ENCODE data around the gene UBXN10.

The UBXN10 gene

DNA sequence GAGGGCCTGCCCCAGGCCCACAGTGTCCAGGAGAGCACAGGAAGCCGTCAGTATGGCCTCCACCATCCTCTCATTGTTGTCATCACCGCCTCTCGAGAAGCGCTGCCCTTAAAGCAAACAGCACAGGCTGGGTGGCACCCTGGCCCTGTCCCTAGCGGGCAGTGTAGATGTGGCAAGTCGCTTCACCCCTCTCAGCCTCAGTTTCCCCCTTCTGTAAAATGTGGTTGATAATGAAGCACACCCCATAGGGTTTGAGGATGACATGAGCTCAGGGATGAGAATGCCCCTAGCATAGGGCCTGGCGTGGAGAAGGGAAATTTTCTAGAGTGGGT is 33.3 kb upstream of the UBXN10 start:
- DNase-seq: no peak

DNA sequence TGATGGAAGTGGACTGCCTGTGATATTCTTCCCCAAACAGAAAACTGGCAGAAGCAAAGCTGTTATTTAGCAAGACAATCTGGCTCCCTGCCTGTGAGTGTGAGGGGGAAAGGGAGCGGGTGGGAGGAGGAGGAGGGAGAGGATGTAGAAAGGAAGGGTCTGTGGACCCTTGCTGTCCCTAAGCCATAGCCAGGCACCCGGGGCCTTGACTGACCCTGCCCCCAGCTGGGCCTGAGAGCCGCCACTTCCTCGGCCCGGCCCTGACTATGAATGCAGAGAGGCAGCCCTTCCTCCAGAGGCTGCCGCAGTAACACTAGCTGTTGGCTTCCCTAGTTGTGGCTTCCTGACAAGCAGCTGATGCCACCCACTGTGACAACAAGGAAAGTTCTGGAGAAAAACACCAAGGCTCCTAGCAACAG is 32.9 kb upstream of the UBXN10 start:
- DNase-seq: no peak

- DNase-seq: no peak
Measured at GRCh38 chr1:20154301-20154831, 31.5 kb upstream of the UBXN10 start.

DNA sequence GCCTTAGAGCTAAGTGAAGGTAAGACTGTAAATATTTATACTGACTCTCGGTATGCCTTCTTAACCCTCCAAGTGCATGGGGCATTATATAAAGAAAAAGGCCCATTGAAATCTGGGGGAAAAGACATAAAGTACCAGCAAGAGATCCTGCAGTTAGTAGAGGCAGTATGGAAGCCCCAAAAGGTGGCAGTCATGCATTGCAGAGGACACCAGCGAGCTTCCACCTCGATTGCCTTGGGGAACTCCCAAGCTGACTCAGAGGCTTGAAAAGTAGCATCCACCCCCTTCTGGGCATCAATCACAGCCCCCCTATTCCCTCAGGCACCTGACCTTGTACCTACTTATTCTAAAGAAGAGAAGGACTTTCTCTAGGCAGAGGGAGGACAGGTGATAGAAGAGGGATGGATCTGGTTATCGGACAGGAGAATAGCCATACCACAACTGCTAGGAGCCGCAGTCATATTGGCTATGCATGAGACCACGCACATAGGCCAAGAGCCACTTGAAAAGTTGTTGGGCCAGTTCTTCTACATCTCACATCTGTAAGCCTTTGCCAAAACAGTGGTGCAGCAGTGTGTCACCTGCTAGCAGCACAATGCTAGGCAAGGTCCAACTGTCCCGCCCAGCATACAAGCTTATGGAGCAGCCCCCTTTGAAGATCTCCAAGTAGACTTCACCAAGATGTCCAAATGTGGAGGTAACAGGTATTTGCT is 27.4 kb upstream of the UBXN10 start:
- DNase-seq: no peak

DNA sequence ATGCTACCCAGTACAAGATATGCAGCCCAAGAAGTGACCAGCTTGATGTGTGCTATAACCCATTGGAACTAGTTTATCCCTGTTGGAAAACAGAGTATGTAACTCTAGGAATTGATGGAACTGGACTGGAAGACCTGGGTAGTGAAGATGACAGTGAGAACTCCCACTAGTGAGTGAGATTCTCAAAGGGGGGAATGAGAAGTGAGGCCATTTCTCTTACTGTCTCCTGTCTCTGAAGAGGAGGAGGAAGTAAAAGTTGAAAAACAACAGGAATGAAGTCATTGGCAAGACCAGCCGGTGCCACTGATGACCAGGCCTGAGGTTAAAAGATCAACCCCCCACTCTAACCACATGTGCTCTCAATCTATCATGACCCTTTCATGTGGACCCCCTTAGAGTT is 25.9 kb upstream of the UBXN10 start:
- no peak for DNase-seq

DNA sequence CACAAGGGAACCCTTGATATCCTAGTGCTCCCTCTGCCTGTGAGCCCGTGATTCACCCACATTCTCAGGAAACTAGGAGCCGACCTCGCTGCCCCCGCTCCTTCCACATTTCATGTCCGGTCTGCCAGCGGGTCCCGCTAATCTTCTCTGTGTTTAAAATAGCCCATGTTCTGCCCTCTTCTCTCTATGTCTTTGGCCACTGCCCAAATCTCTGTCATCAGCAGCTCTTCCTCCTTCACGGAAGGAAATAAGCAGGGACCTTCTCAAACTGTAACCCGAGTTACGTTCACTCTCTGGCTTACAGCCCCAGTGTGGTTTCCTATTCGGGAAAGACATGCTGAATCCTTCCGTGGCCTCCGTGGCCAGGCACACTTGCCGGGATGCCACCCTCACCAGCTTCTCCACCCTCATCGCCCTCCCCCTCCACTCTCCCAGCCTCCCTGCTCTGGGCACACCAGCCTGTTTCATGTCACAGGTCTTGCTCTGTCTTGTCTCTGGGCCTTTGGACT is 21.1 kb upstream of the UBXN10 start:
- DNase-seq: no peak

- DNase-seq: no peak
Measured at GRCh38 chr1:20165522-20165951, 20.4 kb upstream of the UBXN10 start.

- no peak for DNase-seq
Measured at GRCh38 chr1:20166051-20166450, 19.8 kb upstream of the UBXN10 start.

GRCh38 chr1:20167126-20167525 is 18.8 kb upstream of the UBXN10 start:
- DNase-seq: no peak

DNA sequence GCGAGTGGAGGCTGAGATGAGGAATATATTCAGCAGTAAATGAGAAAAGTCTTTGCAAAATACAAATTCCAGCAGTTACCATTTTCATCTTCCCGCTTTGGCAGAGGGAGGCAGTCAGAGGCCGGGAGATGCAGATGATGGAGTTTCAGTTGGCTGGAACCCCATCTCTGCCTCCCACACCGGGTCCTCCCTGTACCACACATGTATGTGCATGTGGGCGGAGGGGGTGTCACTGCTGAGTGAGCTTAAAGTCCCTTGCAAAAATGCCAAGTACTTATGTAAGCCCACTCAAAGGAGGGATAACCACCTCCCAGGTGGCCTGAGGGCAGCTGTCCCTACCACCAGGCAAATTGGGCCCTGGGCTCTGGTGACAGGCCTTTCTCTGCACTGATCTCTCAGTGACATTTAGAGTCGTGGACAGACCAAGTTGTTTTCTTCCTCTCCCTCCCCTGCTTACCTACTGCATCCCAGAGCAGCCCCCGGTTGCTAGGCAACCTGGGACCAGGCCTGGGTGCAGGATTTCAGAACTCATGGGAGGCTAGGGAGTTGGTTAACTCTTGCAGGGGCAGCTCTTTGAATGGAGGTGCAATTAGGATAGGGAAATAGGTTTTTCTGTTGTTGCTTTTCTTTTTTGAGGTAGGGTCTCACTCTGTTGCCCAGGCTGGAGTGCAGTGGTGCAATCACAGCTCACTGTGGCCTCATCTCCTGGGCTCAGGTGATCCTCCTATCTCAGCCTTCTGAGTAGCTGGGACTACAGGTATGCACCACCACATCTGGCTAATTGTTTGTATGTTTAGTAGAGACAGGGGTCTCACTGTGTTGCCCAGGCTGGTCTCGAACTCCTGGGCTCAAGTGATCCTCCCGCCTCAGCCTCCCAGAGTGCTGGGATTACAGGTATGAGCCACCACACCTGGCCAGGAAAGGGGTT is 17.1 kb upstream of the UBXN10 start:
- DNase-seq: no peak

- no peak for DNase-seq
Measured at GRCh38 chr1:20169932-20170331, 16.0 kb upstream of the UBXN10 start.

DNA sequence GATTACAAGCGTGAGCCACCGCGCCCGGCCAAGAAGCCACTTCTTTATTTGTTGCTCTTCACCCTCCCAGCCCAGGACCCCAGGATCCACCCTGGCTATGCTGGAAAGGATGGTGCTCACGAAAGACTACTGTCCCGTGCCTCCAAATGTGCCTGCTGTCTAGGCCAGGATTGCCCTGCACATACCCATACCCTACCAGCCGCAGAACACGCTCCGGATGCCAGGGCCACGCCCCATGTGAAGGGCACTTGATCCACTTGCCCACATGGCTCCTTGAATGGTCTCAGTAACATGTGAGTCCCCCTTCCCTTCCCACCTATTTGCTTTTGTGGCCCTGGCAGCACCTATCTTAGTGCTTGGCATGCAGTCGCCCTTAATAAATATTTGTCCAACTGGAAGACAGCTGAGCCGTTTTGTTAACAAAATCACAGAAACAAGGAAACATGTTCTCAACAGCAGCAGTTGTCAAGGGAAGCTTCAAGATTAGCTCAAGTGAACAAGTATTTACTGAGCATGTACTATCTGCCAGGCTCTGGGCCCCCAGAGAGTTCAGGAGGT is 13.8 kb upstream of the UBXN10 start:
- no peak for DNase-seq

- no peak for DNase-seq
Measured at GRCh38 chr1:20174937-20175666, 10.8 kb upstream of the UBXN10 start.

DNA sequence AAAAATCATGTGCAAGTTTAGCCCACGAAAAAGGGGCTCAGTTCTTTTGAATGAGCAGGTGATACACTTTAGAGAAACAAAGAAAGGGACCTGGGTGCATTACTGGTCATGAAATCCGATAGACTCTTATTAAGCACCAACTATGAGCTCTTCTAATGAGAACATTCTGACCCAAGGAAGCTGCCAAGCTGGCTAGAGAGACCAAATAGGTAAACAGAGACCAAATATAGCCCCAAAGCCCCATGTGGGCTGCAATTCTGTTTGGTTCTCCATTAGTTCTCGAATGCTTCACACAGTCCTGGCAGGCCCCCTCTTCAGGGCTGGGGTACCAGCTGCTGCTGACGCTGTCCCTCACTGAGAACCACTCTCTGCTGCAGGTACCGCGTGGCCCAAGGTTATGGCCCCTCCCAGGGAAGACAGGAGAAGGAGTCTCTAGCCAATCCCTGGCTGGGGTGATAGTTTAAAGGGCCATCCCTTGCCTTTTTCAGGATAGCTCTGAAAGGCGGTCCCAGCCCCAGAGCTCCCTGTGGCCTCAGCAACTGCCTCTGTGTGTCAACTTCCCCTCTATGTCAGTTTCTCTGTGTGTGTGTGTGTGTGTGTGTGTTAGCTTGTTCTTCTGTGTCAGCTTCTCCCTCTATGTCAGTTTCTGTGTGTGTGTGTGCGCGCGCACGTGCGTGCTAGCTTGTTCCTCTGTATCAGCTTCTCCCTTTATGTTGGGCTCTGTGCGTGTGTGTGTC is 7.1 kb upstream of the UBXN10 start:
- no peak for DNase-seq

DNA sequence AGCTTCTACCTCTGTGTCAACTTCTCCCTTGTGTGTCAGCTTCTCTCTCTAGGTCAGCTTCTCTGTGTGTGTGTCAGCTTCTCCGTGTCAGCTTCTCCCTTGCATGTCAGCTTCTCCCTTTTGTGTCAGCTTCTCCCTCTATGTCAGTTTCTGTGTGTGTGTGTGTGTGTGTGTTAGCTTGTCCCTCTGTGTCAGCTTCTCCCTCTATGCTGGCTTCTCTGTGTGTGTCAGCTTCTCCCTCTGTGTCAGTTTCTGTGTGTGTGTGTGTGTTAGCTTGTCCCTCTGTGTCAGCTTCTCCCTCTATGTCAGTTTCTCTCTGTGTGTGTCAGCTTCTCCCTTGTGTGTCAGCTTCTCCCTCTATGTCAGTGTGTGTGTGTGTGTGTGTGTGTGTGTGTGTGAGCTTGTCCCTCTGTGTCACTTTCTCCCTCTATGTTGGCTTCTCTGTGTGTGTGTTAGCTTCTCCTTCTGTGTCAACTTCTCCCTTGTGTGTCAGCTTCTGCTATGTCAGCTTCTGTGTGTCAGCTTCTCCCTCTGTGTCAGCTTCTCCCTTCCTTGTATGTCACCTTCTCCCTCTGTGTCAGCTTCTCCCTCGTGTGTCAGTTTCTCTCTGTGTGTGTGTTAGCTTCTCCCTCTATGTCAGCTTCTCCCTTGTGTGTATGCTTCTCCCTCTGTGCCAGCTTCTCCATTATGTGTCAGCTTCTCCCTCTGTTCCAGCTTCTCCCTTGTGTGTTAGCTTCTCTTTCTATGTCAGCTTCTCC is 6.3 kb upstream of the UBXN10 start:
- DNase-seq: no peak

- DNase-seq: no peak
Measured at GRCh38 chr1:20180129-20180843, 5.6 kb upstream of the UBXN10 start.

DNA sequence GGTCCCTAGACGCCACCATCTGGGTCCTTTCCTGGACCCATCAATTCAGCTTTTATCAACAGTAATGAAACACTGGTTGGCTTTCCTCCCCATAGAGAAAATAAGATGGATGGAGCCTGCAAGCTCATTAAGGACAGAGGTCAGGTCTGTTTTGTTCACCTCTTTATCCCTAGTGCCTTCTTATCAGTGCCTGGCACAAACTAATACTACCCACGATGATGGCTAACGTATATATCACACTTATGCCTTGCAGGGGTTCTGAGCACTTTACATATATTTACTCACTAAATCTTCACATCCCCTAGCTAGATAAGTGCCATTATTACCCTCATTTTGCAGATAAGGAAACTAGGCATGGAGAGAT is 5.1 kb upstream of the UBXN10 start:
- DNase-seq: no peak

GRCh38 chr1:20182415-20182814 is 3.5 kb upstream of the UBXN10 start:
- DNase-seq: no peak

GRCh38 chr1:20183035-20183434 is 2.9 kb upstream of the UBXN10 start:
- DNase-seq: no peak

- DNase-seq: no peak
Measured at GRCh38 chr1:20183616-20184271, 2.2 kb upstream of the UBXN10 start.
